Breast epithelium (tissue), 4 donors: Measurements from ENCODE around the gene IL12RB2. TPM values are rescaled to one million over a fixed set of nuclear protein-coding genes. Genes with fewer than 3 reads are reported as not detected.

ENCODE experiments used
- DNase-seq, 2 donors: peaks; one replicate each; pipeline ENCODE4 v3.0.0-alpha.2; 2019; ENCODE audit warnings: low spot score in 2 of 2
- H3K27ac ChIP-seq, 2 donors: fragments of 200-600 bp; sonication (generic) in 1 of 2; one replicate each; pipeline ENCODE4 v1.5.1; 2016 to 2019; ENCODE audit warnings: mild to moderate bottlenecking in 1 of 2
- H3K27me3 ChIP-seq, 2 donors: fragments of 200-600 bp; sonication (generic) in 1 of 2; one replicate each; pipeline versions ENCODE4 v1.5.1 to v1.6.0; 2017 to 2019; ENCODE audit warnings: control low read depth in 1 of 2, mild to moderate bottlenecking in 1 of 2
- H3K36me3 ChIP-seq: fragments of 200-600 bp; one replicate; pipeline ENCODE4 v1.5.1; 2019
- H3K4me1 ChIP-seq, 2 donors: fragments of 200-600 bp; sonication (generic); one replicate each; pipeline ENCODE4 v1.5.1; 2016 to 2019; ENCODE audit warnings: control low read depth in 1 of 2
- H3K4me3 ChIP-seq, 3 donors: fragments of 200-600 bp; sonication (generic); 1 replicate in 2 of 3; 2 replicates in 1 of 3; pipeline ENCODE4 v1.5.1; 2016 to 2019; ENCODE audit warnings: mild to moderate bottlenecking in 3 of 3, moderate library complexity in 2 of 3
- H3K9me3 ChIP-seq, 2 donors: fragments of 200-600 bp; sonication (generic) in 1 of 2; one replicate each; pipeline ENCODE4 v1.5.1; 2016 to 2019; ENCODE audit warnings: control low read depth in 1 of 2
- CTCF ChIP-seq, 3 donors: fragments of 450-650 bp; IDR thresholded peaks; one replicate each; pipeline ENCODE4 v1.5.1; 2016 to 2017; ENCODE audit warnings: antibody characterized with exemption in 3 of 3, mild to moderate bottlenecking in 3 of 3, moderate library complexity in 3 of 3
- POLR2A ChIP-seq: fragments of 450-650 bp; IDR thresholded peaks from one replicate; pipeline ENCODE4 v1.6.1; 2016; ENCODE audit warnings: antibody characterized with exemption, mild to moderate bottlenecking, moderate library complexity
- POLR2AphosphoS5 ChIP-seq, 3 donors: sonication (generic); formaldehyde crosslinking; IDR thresholded peaks; one replicate each; pipeline ENCODE4 v1.6.1; 2017; ENCODE audit warnings: antibody characterized with exemption in 3 of 3
- intact Hi-C: fragments of 100-400 bp; cut with DNase I; formaldehyde crosslinking; loops from one replicate; pipeline ENCODE4 v1.15.1; 2023; ENCODE audit warnings: low total_unique reads
- total RNA-seq, 3 donors: library from RNA; depleted of rRNA; stranded (reverse); fragments of >200 nt; gene quantifications; one replicate each; pipeline ENCODE4 v1.1.0, GENCODE V29; 2016

The IL12RB2 gene, protein sequence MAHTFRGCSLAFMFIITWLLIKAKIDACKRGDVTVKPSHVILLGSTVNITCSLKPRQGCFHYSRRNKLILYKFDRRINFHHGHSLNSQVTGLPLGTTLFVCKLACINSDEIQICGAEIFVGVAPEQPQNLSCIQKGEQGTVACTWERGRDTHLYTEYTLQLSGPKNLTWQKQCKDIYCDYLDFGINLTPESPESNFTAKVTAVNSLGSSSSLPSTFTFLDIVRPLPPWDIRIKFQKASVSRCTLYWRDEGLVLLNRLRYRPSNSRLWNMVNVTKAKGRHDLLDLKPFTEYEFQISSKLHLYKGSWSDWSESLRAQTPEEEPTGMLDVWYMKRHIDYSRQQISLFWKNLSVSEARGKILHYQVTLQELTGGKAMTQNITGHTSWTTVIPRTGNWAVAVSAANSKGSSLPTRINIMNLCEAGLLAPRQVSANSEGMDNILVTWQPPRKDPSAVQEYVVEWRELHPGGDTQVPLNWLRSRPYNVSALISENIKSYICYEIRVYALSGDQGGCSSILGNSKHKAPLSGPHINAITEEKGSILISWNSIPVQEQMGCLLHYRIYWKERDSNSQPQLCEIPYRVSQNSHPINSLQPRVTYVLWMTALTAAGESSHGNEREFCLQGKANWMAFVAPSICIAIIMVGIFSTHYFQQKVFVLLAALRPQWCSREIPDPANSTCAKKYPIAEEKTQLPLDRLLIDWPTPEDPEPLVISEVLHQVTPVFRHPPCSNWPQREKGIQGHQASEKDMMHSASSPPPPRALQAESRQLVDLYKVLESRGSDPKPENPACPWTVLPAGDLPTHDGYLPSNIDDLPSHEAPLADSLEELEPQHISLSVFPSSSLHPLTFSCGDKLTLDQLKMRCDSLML
- 1 to 10 TPM in 1 of 3 donors, under 1 TPM in 2; 0.33 to 5.1 (median 0.59) TPM for total RNA-seq

DNA sequence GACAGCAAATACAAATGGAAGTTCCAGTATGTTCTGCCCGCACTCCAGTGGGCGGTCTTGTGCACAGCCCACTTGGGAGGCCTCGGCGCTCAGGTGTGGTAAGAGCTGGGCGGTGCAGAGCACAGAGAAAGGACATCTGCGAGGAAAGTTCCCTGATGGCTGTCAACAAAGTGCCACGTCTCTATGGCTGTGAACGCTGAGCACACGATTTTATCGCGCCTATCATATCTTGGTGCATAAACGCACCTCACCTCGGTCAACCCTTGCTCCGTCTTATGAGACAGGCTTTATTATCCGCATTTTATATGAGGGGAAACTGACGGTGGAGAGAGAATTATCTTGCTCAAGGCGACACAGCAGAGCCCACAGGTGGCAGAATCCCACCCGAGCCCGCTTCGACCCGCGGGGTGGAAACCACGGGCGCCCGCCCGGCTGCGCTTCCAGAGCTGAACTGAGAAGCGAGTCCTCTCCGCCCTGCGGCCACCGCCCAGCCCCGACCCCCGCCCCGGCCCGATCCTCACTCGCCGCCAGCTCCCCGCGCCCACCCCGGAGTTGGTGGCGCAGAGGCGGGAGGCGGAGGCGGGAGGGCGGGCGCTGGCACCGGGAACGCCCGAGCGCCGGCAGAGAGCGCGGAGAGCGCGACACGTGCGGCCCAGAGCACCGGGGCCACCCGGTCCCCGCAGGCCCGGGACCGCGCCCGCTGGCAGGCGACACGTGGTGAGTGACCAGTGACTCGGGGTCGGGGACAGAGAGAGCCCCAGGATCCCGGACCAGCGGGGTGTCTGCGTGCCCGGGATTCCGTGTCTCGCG, at the start of gene IL12RB2:
Gene IL12RB2, plus strand, starts transcription at position 623 of the 810 bp plus-strand sequence. CDS start 12,496 bp downstream, outside the sequence.
- Histone ChIP-seq H3K27ac (no peak within 1 kb of the TSS), H3K4me3 (peak within 1 kb of the TSS; percentile 42 to 61 (median 46)), H3K36me3 (no peaks in the 10 kb centered on the region), H3K9me3 (no peaks in the 10 kb centered on the region), H3K27me3 (peaks cover 0 to 17% of the 10 kb centered on the region in 2 donors), H3K4me1 (no peaks in the 10 kb centered on the region)
- intact Hi-C loops, result no loop called here
- DNase-seq, result no peak
- TF ChIP-seq CTCF (IDR thresholded peaks at IDR 0.05), result no peak
- no peak for TF ChIP-seq POLR2AphosphoS5 (IDR thresholded peaks at IDR 0.05)
- no peak for TF ChIP-seq POLR2A

DNA sequence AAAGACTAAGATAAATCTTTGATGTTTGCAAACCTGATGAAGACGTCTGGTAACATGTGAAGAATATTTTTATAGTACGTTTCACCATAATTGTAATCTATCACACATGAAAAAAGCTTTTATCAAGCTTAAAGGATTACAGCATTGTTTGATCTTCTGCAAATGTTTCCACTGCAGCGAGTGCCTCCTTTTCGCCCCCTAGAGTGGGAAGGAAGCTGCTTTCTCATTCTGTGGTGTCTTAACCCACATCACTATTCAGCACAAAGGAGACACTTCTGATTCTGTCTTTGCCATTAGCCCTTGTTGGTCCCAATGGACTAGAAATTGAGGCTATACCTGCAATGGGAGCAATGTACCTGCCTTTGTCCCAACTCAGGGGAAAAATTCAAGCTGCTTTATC, 46.0 kb upstream of the IL12RB2 start:
- no peaks in the 10 kb centered on the region for H3K36me3 ChIP-seq
- intact Hi-C loops, result no loop called here
- no peak overlapping the region for H3K27ac ChIP-seq
- H3K9me3 ChIP-seq, result no peaks in the 10 kb centered on the region
- H3K4me1 ChIP-seq, result no peaks in the 10 kb centered on the region
- TF ChIP-seq CTCF (IDR thresholded peaks at IDR 0.05) (no peak), POLR2A (no peak), POLR2AphosphoS5 (IDR thresholded peaks at IDR 0.05) (no peak)
- no peaks in the 10 kb centered on the region for H3K27me3 ChIP-seq
- no peak for DNase-seq
- H3K4me3 ChIP-seq, result no peak overlapping the region

- Histone ChIP-seq H3K27me3 (no peaks in the 10 kb centered on the region), H3K4me3 (no peak overlapping the region), H3K4me1 (no peaks in the 10 kb centered on the region), H3K9me3 (no peaks in the 10 kb centered on the region), H3K27ac (no peak overlapping the region), H3K36me3 (no peaks in the 10 kb centered on the region)
- no peak for TF ChIP-seq POLR2AphosphoS5 (IDR thresholded peaks at IDR 0.05)
- no peak for TF ChIP-seq CTCF (IDR thresholded peaks at IDR 0.05)
- TF ChIP-seq POLR2A, result no peak
- no peak for DNase-seq
- intact Hi-C loops, result no loop called here
Measured at GRCh38 chr1:67262735-67263134, 44.9 kb upstream of the IL12RB2 start.

DNA sequence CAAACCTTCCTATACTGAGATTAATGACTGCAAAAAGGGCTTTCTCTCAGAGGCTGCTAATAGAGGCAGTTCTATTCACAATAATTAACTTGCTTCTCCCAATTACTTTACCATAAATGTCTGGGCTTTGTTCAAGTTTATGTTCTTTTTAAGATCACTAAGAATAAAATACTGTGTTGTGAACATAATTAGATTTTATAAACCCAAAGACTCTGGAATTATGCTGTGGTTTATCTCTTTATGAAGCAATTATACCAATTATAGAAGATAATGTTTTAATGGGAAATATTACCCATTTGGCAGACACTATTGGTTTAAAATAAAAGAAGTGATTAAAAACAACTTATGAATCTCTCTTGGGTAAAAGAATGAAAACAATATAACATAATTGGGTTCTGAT, 43.5 kb upstream of the IL12RB2 start:
- DNase-seq, result no peak
- Histone ChIP-seq H3K4me3 (no peak overlapping the region), H3K36me3 (no peaks in the 10 kb centered on the region), H3K27me3 (no peaks in the 10 kb centered on the region), H3K9me3 (no peaks in the 10 kb centered on the region), H3K4me1 (no peaks in the 10 kb centered on the region), H3K27ac (no peak overlapping the region)
- TF ChIP-seq CTCF (IDR thresholded peaks at IDR 0.05) (no peak), POLR2AphosphoS5 (IDR thresholded peaks at IDR 0.05) (no peak), POLR2A (no peak)
- intact Hi-C loops, result no loop called here
